AG04450 (cell line): Measurements from ENCODE around the gene TEN1. TPM values are rescaled to one million over a fixed set of nuclear protein-coding genes. Genes with fewer than 3 reads are reported as not detected.

Experiments
- CTCF ChIA-PET: fragments of 300-600, 350-600 bp; formaldehyde crosslinking; extraction: SDS; loops from one replicate; lab custom pipeline; 2022; ENCODE audit warnings: antibody characterized with exemption, inconsistent platforms; lab: Charles Lee
- POLR2A ChIA-PET: fragments of 350-600 bp; formaldehyde crosslinking; extraction: SDS; loops from one replicate; lab custom pipeline; 2021; ENCODE audit warnings: antibody characterized with exemption, inconsistent platforms; lab: Yijun Ruan, JAX
- DNase-seq: peaks from one replicate; pipeline ENCODE4 v3.0.0-alpha.2; 2011; ENCODE audit warnings: low read depth, low spot score
- H3K27ac ChIP-seq: one replicate; pipeline ENCODE4 v1.5.1; 2012; ENCODE audit warnings: low read depth, low read length, control low read depth
- H3K27me3 ChIP-seq: one replicate; pipeline ENCODE4 v1.6.0; 2012; ENCODE audit warnings: low read length; ENCODE audit not compliant: control insufficient read depth, insufficient read depth
- H3K4me3 ChIP-seq: 2 replicates; pipeline ENCODE4 v1.5.1; 2011; ENCODE audit warnings: mild to moderate bottlenecking, low read depth, low read length, control low read depth
- H3K9me3 ChIP-seq: 2 replicates; pipeline ENCODE4 v1.5.1; 2012; ENCODE audit warnings: low read length; ENCODE audit not compliant: control insufficient read depth, insufficient read depth
- CTCF ChIP-seq: IDR thresholded peaks from 2 replicates; pipeline ENCODE4 v1.5.1; 2011; ENCODE audit warnings: low read depth, low read length, control low read depth, inconsistent platforms
- polyA plus RNA-seq: library from polyadenylated mRNA; depleted of rRNA; stranded (reverse); fragments of >200 nt; gene quantifications from 2 replicates; pipeline ENCODE4 v1.2.3, GENCODE V29; 2011

TEN1 gene
- polyA plus RNA-seq, 1 experiment = 9.1 TPM

- ChIA-PET POLR2A (no interaction called here), CTCF (interaction anchor here (0.5 to 3.1 kb wide), 37 partner anchors 9 to 384 kb away, joined by 3 to 57 read pairs (median 5); partner anchors contain the start of genes CDK3, EXOC7, MRPL38 and SPHK1)
- H3K27me3 ChIP-seq = peaks cover 11% of the 10 kb centered on the region
Observed at GRCh38 chr17:76013377-76013932, 34.4 kb downstream of the TEN1 start.

GRCh38 chr17:76014100-76014924 is 35.3 kb downstream of the TEN1 start:
- H3K4me3 ChIP-seq = no peak overlapping the region
- peak; percentile 95 for TF ChIP-seq CTCF
- DNase-seq = no peak
- H3K27me3 ChIP-seq = peaks cover 11% of the 10 kb centered on the region
- POLR2A ChIA-PET = interaction anchor here (0.6 kb wide), 1 partner anchor 31 kb away, joined by 3 read pairs; no protein-coding TSS in a partner anchor
- CTCF ChIA-PET = interaction anchor here (0.5 to 3.1 kb wide), 45 partner anchors 10 to 383 kb away, joined by 3 to 57 read pairs (median 4); partner anchors contain the start of genes CDK3, EXOC7, MRPL38 and SPHK1
- H3K9me3 ChIP-seq = no peaks in the 10 kb centered on the region; the same call in 1 of the 2 replicates
- H3K27ac ChIP-seq = no peak overlapping the region

More at GRCh38 chr17:76013377-76013932, 34.4 kb downstream of the TEN1 start:
- no peak overlapping the region for H3K4me3 ChIP-seq
- no peak for DNase-seq
- H3K9me3 ChIP-seq = peaks cover 5% of the 10 kb centered on the region; the same call in 1 of the 2 replicates
- TF ChIP-seq CTCF = no peak
- H3K27ac ChIP-seq = no peak overlapping the region

GRCh38 chr17:76014925-76015261 is 35.9 kb downstream of the TEN1 start:
- ChIA-PET POLR2A (no interaction called here), CTCF (interaction anchor here (0.6 to 3.1 kb wide), 31 partner anchors 10 to 319 kb away, joined by 3 to 57 read pairs (median 5); partner anchors contain the start of genes CDK3, EXOC7 and MRPL38)
- no peak for TF ChIP-seq CTCF
- H3K27ac ChIP-seq = no peak overlapping the region
- H3K9me3 ChIP-seq = no peaks in the 10 kb centered on the region; the same call in 1 of the 2 replicates
- peaks cover 14% of the 10 kb centered on the region for H3K27me3 ChIP-seq
- no peak overlapping the region for H3K4me3 ChIP-seq
- DNase-seq = no peak

GRCh38 chr17:76017481-76018339 is 38.7 kb downstream of the TEN1 start:
- Histone ChIP-seq H3K4me3 (no peak overlapping the region), H3K27me3 (peaks cover 18% of the 10 kb centered on the region), H3K27ac (no peak overlapping the region), H3K9me3 (no peaks in the 10 kb centered on the region; the same call in 1 of the 2 replicates)
- ChIA-PET POLR2A (no interaction called here), CTCF (interaction anchor here (0.6 kb wide), 1 partner anchor 262 kb away, joined by 3 read pairs; no protein-coding TSS in a partner anchor)
- TF ChIP-seq CTCF = no peak
- DNase-seq = no peak
